PC-9 (cell line): ENCODE results near the gene MRPL4.

Experiments used
- CTCF ChIP-seq: fragments of 200-600 bp; sonication (generic); conservative IDR thresholded peaks from 2 replicates; pipeline ENCODE4 v1.6.1; 2017; ENCODE audit warnings: mixed run types, antibody characterized with exemption, mild to moderate bottlenecking, moderate library complexity
- EZH2 ChIP-seq: fragments of 200-600 bp; sonication (generic); IDR thresholded peaks from 2 replicates; pipeline ENCODE4 v1.8.0; 2017; ENCODE audit warnings: antibody characterized with exemption, low read depth

- TF ChIP-seq CTCF: no peak
- no peak for TF ChIP-seq EZH2
Observed at GRCh38 chr19:10235003-10235402, 17.0 kb upstream of the MRPL4 start.
